HL-60 (cell line): ENCODE measurements around the gene TMEM117.

Experiments used
- DNase-seq, 2 experiments: peaks; one replicate each; pipeline ENCODE4 v3.0.0-alpha.2; 2010 to 2020; ENCODE audit warnings: low read depth in 1 of 2, low spot score in 1 of 2
- H3K27ac ChIP-seq: fragments of 250-450 bp; sonication (Bioruptor Pico); replicated peaks from 2 replicates; pipeline ENCODE4 v1.5.1; 2020; ENCODE audit warnings: mild to moderate bottlenecking, moderate library complexity
- H3K27me3 ChIP-seq: fragments of 250-450 bp; sonication (Bioruptor Pico); 2 replicates; pipeline ENCODE4 v1.5.1; 2021; ENCODE audit warnings: mild to moderate bottlenecking, moderate library complexity; ENCODE audit not compliant: insufficient read depth, poor library complexity, severe bottlenecking
- H3K4me3 ChIP-seq: replicated peaks from 2 replicates; pipeline ENCODE4 v1.5.1; 2011; ENCODE audit warnings: mild to moderate bottlenecking, control low read depth, low read length; ENCODE audit not compliant: insufficient read depth
- CTCF ChIP-seq: IDR thresholded peaks from one replicate; pipeline ENCODE4 v1.5.1; 2011; ENCODE audit warnings: low read length, control low read depth, inconsistent platforms; ENCODE audit not compliant: insufficient read depth
- GABPA ChIP-seq: IDR thresholded peaks from 2 replicates; pipeline ENCODE4 v1.6.1; 2012; ENCODE audit warnings: low read depth
- POLR2AphosphoS5 ChIP-seq: IDR thresholded peaks from 2 replicates; pipeline ENCODE4 v1.6.1; 2012; ENCODE audit warnings: low read depth
- REST ChIP-seq: IDR thresholded peaks from 2 replicates; pipeline ENCODE4 v1.6.1; 2012; ENCODE audit warnings: low read depth; ENCODE audit not compliant: insufficient replicate concordance
- SPI1 ChIP-seq: IDR thresholded peaks from 2 replicates; pipeline ENCODE4 v1.6.1; 2012; ENCODE audit warnings: low read depth, mild to moderate bottlenecking, borderline replicate concordance

TMEM117 gene

DNA sequence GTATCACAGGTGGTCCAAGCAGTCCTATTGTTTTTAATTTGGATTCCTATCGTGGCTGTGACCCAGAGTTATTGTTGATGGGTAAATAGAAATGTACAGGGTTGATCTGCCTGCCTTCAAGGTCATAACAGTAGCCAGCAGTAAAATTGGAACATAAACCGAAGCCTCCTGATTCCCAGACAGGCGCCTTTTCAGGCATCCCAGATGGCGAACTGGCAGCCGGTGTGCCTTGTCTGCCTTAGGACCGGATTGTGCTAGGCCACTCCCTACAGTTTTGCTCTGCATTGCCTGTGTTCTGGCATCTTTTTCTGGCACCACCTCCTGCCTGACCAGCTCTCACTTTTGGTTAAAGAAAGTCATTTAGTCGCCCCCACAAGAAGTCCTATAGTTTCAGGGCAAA, 22.2 kb downstream of the TMEM117 start:
- Histone ChIP-seq H3K27me3 (no peaks in the 10 kb centered on the region), H3K4me3 (no peak overlapping the region), H3K27ac (no peak overlapping the region)
- no peak for DNase-seq
- TF ChIP-seq CTCF (no peak), REST (no peak), SPI1 (no peak), POLR2AphosphoS5 (no peak)

- no peak for DNase-seq
- no peak overlapping the region for H3K27ac ChIP-seq
- TF ChIP-seq REST (no peak), GABPA (no peak), SPI1 (no peak), POLR2AphosphoS5 (no peak), CTCF (no peak)
- no peak overlapping the region for H3K4me3 ChIP-seq
- no peaks in the 10 kb centered on the region for H3K27me3 ChIP-seq
Measured at GRCh38 chr12:43858991-43859390, 23.1 kb downstream of the TMEM117 start.

GRCh38 chr12:43861015-43861839, 25.3 kb downstream of the TMEM117 start:
- Histone ChIP-seq H3K4me3 (no peak overlapping the region), H3K27ac (no peak overlapping the region), H3K27me3 (no peaks in the 10 kb centered on the region)
- DNase-seq: no peak
- no peak for TF ChIP-seq REST
- TF ChIP-seq SPI1: no peak
- TF ChIP-seq POLR2AphosphoS5: no peak
- TF ChIP-seq CTCF: no peak
- no peak for TF ChIP-seq GABPA
